A549 (cell line): ENCODE measurements around the gene ALKBH7. TPM values are rescaled to one million over a fixed set of nuclear protein-coding genes. Genes with fewer than 3 reads are reported as not detected.

Source experiments
- ATAC-seq, 2 experiments: fragments of 200-7000 bp in 1 of 2; fragments of >200 bp in 1 of 2; cut with Nextera tagmentation in 1 of 2; cut with Tn5 transposase in 1 of 2; 3 replicates each; pipeline versions ENCODE4 v1.8.0 to v1.9.1; 2018 to 2020; ENCODE audit warnings: mild to moderate bottlenecking in 1 of 2, moderate library complexity in 1 of 2
- CTCF ChIA-PET: fragments of 300-600 bp; sonication (Branson Sonifier 250); formaldehyde crosslinking; extraction: SDS; loops from one replicate; lab custom pipeline; 2021; ENCODE audit warnings: antibody characterized with exemption, inconsistent platforms; lab: Yijun Ruan, JAX
- POLR2A ChIA-PET: fragments of 350-600 bp; formaldehyde crosslinking; extraction: SDS; loops from one replicate; lab custom pipeline; 2021; ENCODE audit warnings: antibody characterized with exemption, inconsistent platforms; lab: Yijun Ruan, JAX
- DNase-seq, 2 experiments: peaks; one replicate each; pipeline versions ENCODE4 v3.0.0 to v3.0.0-alpha.2; 2011 to 2016; ENCODE audit warnings: low read depth in 1 of 2, low spot score in 1 of 2
- FAIRE-seq: peaks from 2 replicates; lab custom pipeline; 2011; peaks lifted over from hg19 to GRCh38; lab: Jason Lieb, UNC
- H3K27ac ChIP-seq, 2 experiments: fragments of >200 bp; sonication (Bioruptor Twin); formaldehyde crosslinking; 3 replicates each; pipeline ENCODE4 v1.5.1; 2016 to 2017
- H3K4me1 ChIP-seq: fragments of >200 bp; sonication (Bioruptor Twin); formaldehyde crosslinking; 3 replicates; pipeline ENCODE4 v1.6.1; 2016
- H3K4me2 ChIP-seq: fragments of >200 bp; sonication (Bioruptor Twin); formaldehyde crosslinking; 3 replicates; pipeline ENCODE4 v1.6.1; 2016
- H3K4me3 ChIP-seq: fragments of >200 bp; sonication (Bioruptor Twin); formaldehyde crosslinking; 3 replicates; pipeline ENCODE4 v1.5.1; 2016
- H3K9me3 ChIP-seq: fragments of >200 bp; sonication (Bioruptor Twin); formaldehyde crosslinking; 3 replicates; pipeline ENCODE4 v1.6.1; 2016
- CBX8 ChIP-seq: fragments of 200-600 bp; sonication (generic); IDR thresholded peaks from 2 replicates; pipeline ENCODE4 v1.6.1; 2016
- CEBPB ChIP-seq, 2 experiments: fragments of >200 bp in 1 of 2; sonication (Bioruptor Twin) in 1 of 2; formaldehyde crosslinking in 1 of 2; IDR thresholded peaks; 2 replicates each; pipeline ENCODE4 v1.6.1; 2012 to 2016
- CHD2 ChIP-seq: fragments of 150-350 bp; IDR thresholded peaks from 2 replicates; pipeline ENCODE4 v1.6.1; 2014; ENCODE audit warnings: low read length; ENCODE audit not compliant: partially characterized antibody
- CHD4 ChIP-seq: fragments of 200-600 bp; sonication (generic); IDR thresholded peaks from 2 replicates; pipeline ENCODE4 v1.6.1; 2016; ENCODE audit warnings: antibody characterized with exemption, mild to moderate bottlenecking, borderline replicate concordance
- EHF ChIP-seq: fragments of 250-450 bp; sonication (Bioruptor Pico); IDR thresholded peaks from 2 replicates; pipeline ENCODE4 v1.5.0; 2020; ENCODE audit warnings: mild to moderate bottlenecking
- EP300 ChIP-seq, 2 experiments: fragments of >200 bp; sonication (Bioruptor Twin); formaldehyde crosslinking; IDR thresholded peaks; 2 replicates in 1 of 2; 3 replicates in 1 of 2; pipeline ENCODE4 v1.6.1; 2016 to 2017
- FOSB ChIP-seq: fragments of 250-450 bp; sonication (Bioruptor Pico); IDR thresholded peaks from 2 replicates; pipeline ENCODE4 v1.5.0; 2020; ENCODE audit warnings: mild to moderate bottlenecking, moderate library complexity
- FOSL2 ChIP-seq, 2 experiments: fragments of 450-650 bp in 1 of 2; fragments of >200 bp in 1 of 2; sonication (Bioruptor Twin) in 1 of 2; formaldehyde crosslinking; IDR thresholded peaks; 2 replicates each; pipeline versions ENCODE4 v1.5.0 to v1.6.1; 2016 to 2020; ENCODE audit warnings: mild to moderate bottlenecking in 1 of 2, moderate library complexity in 1 of 2
- HDAC2 ChIP-seq: fragments of 200-600 bp; sonication (generic); IDR thresholded peaks from 2 replicates; pipeline ENCODE4 v1.6.1; 2016
- HEYL ChIP-seq: fragments of 250-450 bp; sonication (Bioruptor Pico); IDR thresholded peaks from 2 replicates; pipeline ENCODE4 v1.8.0; 2021; ENCODE audit warnings: mild to moderate bottlenecking, moderate library complexity
- HOXB5 ChIP-seq: fragments of 250-450 bp; sonication (Bioruptor Pico); IDR thresholded peaks from 2 replicates; pipeline ENCODE4 v1.5.0; 2020; ENCODE audit warnings: mild to moderate bottlenecking, moderate library complexity
- JUN ChIP-seq, 2 experiments: fragments of >200 bp; sonication (Bioruptor Twin); formaldehyde crosslinking; IDR thresholded peaks; 2 replicates in 1 of 2; 3 replicates in 1 of 2; pipeline ENCODE4 v1.6.1; 2016 to 2017
- JUNB ChIP-seq: fragments of >200 bp; sonication (Bioruptor Twin); formaldehyde crosslinking; IDR thresholded peaks from 2 replicates; pipeline ENCODE4 v1.6.1; 2016
- KDM1A ChIP-seq: fragments of 200-600 bp; sonication (generic); IDR thresholded peaks from 2 replicates; pipeline ENCODE4 v1.6.1; 2016; ENCODE audit warnings: low read depth, mild to moderate bottlenecking
- KDM5A ChIP-seq: fragments of 200-600 bp; sonication (generic); IDR thresholded peaks from 2 replicates; pipeline ENCODE4 v1.6.1; 2016; ENCODE audit warnings: antibody characterized with exemption, mild to moderate bottlenecking
- NPAS2 ChIP-seq: fragments of 250-450 bp; sonication (Bioruptor Pico); IDR thresholded peaks from 2 replicates; pipeline ENCODE4 v1.8.0; 2022; ENCODE audit warnings: mild to moderate bottlenecking, moderate library complexity, borderline replicate concordance
- NR3C1 ChIP-seq: fragments of >200 bp; sonication (Bioruptor Twin); formaldehyde crosslinking; IDR thresholded peaks from 3 replicates; pipeline ENCODE4 v1.6.1; 2017
- POLR2A ChIP-seq: IDR thresholded peaks from 2 replicates; pipeline ENCODE4 v1.6.1; 2012; ENCODE audit warnings: mild to moderate bottlenecking, low read length
- POLR2AphosphoS2 ChIP-seq: conservative IDR thresholded peaks from 2 replicates; pipeline ENCODE4 v1.6.1; 2012; ENCODE audit warnings: low read length, improper control_type of control experiment, inconsistent platforms
- RCOR1 ChIP-seq: fragments of 150-350 bp; IDR thresholded peaks from 2 replicates; pipeline ENCODE4 v1.6.1; 2014; ENCODE audit warnings: antibody characterized with exemption, low read length, low read depth
- SREBF2 ChIP-seq: fragments of 450-650 bp; IDR thresholded peaks from 2 replicates; pipeline ENCODE4 v1.6.1; 2014; ENCODE audit warnings: mild to moderate bottlenecking, moderate library complexity
- ZC3H11A ChIP-seq: fragments of 450-650 bp; IDR thresholded peaks from 2 replicates; pipeline ENCODE4 v1.6.1; 2014; ENCODE audit warnings: antibody characterized with exemption, mild to moderate bottlenecking
- ZFP36 ChIP-seq: fragments of 450-650 bp; IDR thresholded peaks from 2 replicates; pipeline ENCODE4 v1.6.1; 2014; ENCODE audit warnings: borderline replicate concordance; ENCODE audit not compliant: partially characterized antibody
- ZNF302 ChIP-seq: fragments of 250-450 bp; sonication (Bioruptor Pico); IDR thresholded peaks from 2 replicates; pipeline ENCODE4 v1.9.0; 2021; ENCODE audit warnings: inconsistent platforms, mild to moderate bottlenecking, moderate library complexity
- ZSCAN20 ChIP-seq: fragments of 250-450 bp; sonication (Bioruptor Pico); IDR thresholded peaks from 2 replicates; pipeline ENCODE4 v1.8.0; 2022; ENCODE audit warnings: mild to moderate bottlenecking, moderate library complexity
- WGBS: methylation state at CpG from one replicate; pipeline ENCODE4 v1.1.6; 2017; ENCODE audit errors: missing lambda C conversion rate; 5-methylcytosine and 5-hydroxymethylcytosine counted together
- polyA plus RNA-seq, 4 experiments: library from polyadenylated mRNA; depleted of rRNA in 3 of 4; stranded (reverse); fragments of >200 nt; fragmentation: RNase III in 1 of 4; extraction: RNeasy Plus Mini Kit Qiagen cat#74134 plus additional on column Dnase treatment in 1 of 4; gene quantifications; 2 replicates in 3 of 4; 3 replicates in 1 of 4; pipeline ENCODE4 v1.2.3, GENCODE V29; 2011 to 2017
- TF ChIP-seq, protein P1 (sequence below): fragments of 200-600 bp; sonication (generic); IDR thresholded peaks from 2 replicates; pipeline ENCODE4 v1.6.1; 2016; ENCODE audit warnings: antibody characterized with exemption, mild to moderate bottlenecking, moderate library complexity
- TF ChIP-seq, protein P2 (sequence below): fragments of >200 bp; sonication (Bioruptor Twin); formaldehyde crosslinking; IDR thresholded peaks from 2 replicates; pipeline ENCODE4 v1.6.1; 2016
- TF ChIP-seq, protein P3 (sequence below): IDR thresholded peaks from 2 replicates; pipeline ENCODE4 v1.6.1; 2012
- TF ChIP-seq, protein P4 (sequence below): IDR thresholded peaks from 2 replicates; pipeline ENCODE4 v1.6.1; 2012
- TF ChIP-seq, protein P5 (sequence below): fragments of >200 bp; sonication (Bioruptor Twin); formaldehyde crosslinking; IDR thresholded peaks from 3 replicates; pipeline ENCODE4 v1.6.1; 2016

The ALKBH7 gene
- polyA plus RNA-seq, 2 of the 4 experiments (the other 2 are of a cell fraction), result 10.2 to 18.1 TPM

DNA sequence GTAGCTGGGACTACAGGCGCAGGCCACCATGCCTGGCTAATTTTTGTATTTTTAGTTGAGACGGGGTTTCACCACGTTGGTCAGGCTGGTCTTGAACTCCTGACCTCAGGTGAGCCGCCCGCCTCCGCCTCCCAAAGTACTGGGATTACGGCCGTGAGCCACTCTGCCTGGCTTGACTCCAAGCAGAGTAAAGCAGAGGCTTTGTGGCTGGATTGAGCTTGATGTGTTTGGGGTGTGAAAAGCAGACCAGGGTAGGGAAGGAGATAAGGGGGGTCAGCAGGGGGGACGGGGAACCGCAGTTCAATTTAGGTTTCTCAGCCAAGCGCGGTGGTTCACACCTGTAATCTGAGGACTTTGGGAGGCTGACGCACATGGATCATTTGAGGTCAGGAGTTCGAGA lies 15.4 kb upstream of the ALKBH7 start:
- no peaks in the 10 kb centered on the region for H3K9me3 ChIP-seq
- no peak for FAIRE-seq
- H3K4me1 ChIP-seq, result peaks cover under 1% of the 10 kb centered on the region; the same call in 1 of the 3 replicates
- H3K27ac ChIP-seq, result no peak overlapping the region
- 81% methylated on average over 14 of the region's 14 CpGs for WGBS
- H3K4me2 ChIP-seq, result no peak overlapping the region
- TF ChIP-seq ZSCAN20 (CRISPR knock-in tag), result no peak
- no peak for TF ChIP-seq CHD2
- TF ChIP-seq CBX8, result no peak
- no peak for TF ChIP-seq POLR2A
- no peak for TF ChIP-seq KDM5A
- TF ChIP-seq, protein P1, sequence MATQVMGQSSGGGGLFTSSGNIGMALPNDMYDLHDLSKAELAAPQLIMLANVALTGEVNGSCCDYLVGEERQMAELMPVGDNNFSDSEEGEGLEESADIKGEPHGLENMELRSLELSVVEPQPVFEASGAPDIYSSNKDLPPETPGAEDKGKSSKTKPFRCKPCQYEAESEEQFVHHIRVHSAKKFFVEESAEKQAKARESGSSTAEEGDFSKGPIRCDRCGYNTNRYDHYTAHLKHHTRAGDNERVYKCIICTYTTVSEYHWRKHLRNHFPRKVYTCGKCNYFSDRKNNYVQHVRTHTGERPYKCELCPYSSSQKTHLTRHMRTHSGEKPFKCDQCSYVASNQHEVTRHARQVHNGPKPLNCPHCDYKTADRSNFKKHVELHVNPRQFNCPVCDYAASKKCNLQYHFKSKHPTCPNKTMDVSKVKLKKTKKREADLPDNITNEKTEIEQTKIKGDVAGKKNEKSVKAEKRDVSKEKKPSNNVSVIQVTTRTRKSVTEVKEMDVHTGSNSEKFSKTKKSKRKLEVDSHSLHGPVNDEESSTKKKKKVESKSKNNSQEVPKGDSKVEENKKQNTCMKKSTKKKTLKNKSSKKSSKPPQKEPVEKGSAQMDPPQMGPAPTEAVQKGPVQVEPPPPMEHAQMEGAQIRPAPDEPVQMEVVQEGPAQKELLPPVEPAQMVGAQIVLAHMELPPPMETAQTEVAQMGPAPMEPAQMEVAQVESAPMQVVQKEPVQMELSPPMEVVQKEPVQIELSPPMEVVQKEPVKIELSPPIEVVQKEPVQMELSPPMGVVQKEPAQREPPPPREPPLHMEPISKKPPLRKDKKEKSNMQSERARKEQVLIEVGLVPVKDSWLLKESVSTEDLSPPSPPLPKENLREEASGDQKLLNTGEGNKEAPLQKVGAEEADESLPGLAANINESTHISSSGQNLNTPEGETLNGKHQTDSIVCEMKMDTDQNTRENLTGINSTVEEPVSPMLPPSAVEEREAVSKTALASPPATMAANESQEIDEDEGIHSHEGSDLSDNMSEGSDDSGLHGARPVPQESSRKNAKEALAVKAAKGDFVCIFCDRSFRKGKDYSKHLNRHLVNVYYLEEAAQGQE, result no peak
- TF ChIP-seq, protein P2, sequence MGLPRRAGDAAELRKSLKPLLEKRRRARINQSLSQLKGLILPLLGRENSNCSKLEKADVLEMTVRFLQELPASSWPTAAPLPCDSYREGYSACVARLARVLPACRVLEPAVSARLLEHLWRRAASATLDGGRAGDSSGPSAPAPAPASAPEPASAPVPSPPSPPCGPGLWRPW, result no peak
- TF ChIP-seq FOSB (CRISPR knock-in tag), result no peak
- TF ChIP-seq, protein P3, sequence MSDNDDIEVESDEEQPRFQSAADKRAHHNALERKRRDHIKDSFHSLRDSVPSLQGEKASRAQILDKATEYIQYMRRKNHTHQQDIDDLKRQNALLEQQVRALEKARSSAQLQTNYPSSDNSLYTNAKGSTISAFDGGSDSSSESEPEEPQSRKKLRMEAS, result no peak
- TF ChIP-seq ZFP36, result no peak
- TF ChIP-seq, protein P4, sequence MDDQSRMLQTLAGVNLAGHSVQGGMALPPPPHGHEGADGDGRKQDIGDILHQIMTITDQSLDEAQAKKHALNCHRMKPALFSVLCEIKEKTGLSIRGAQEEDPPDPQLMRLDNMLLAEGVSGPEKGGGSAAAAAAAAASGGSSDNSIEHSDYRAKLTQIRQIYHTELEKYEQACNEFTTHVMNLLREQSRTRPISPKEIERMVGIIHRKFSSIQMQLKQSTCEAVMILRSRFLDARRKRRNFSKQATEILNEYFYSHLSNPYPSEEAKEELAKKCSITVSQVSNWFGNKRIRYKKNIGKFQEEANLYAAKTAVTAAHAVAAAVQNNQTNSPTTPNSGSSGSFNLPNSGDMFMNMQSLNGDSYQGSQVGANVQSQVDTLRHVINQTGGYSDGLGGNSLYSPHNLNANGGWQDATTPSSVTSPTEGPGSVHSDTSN, result no peak
- no peak for TF ChIP-seq ZC3H11A
- TF ChIP-seq, protein P5, sequence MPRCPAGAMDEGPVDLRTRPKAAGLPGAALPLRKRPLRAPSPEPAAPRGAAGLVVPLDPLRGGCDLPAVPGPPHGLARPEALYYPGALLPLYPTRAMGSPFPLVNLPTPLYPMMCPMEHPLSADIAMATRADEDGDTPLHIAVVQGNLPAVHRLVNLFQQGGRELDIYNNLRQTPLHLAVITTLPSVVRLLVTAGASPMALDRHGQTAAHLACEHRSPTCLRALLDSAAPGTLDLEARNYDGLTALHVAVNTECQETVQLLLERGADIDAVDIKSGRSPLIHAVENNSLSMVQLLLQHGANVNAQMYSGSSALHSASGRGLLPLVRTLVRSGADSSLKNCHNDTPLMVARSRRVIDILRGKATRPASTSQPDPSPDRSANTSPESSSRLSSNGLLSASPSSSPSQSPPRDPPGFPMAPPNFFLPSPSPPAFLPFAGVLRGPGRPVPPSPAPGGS, result no peak
- no peak for TF ChIP-seq POLR2AphosphoS2
- TF ChIP-seq KDM1A, result no peak
- no peak for TF ChIP-seq JUNB
- no peak for TF ChIP-seq CEBPB (IDR thresholded peaks at IDR 0.05)
- TF ChIP-seq JUN (IDR thresholded peaks at IDR 0.05), result no peak
- no peak for TF ChIP-seq HOXB5 (CRISPR knock-in tag)
- TF ChIP-seq, all 56 proteins: peak for 0
- ChIA-PET POLR2A (interaction anchor here (0.7 to 0.9 kb wide), 2 partner anchors 15 to 139 kb away, joined by 3 to 4 read pairs; partner anchors contain the start of gene ALKBH7), CTCF (interaction anchor here (1.6 kb wide), 1 partner anchor 310 kb away, joined by 4 read pairs; no protein-coding TSS in a partner anchor)
- no peak overlapping the region for H3K4me3 ChIP-seq
- DNase-seq, result no peak
- ATAC-seq, result no peak

DNA sequence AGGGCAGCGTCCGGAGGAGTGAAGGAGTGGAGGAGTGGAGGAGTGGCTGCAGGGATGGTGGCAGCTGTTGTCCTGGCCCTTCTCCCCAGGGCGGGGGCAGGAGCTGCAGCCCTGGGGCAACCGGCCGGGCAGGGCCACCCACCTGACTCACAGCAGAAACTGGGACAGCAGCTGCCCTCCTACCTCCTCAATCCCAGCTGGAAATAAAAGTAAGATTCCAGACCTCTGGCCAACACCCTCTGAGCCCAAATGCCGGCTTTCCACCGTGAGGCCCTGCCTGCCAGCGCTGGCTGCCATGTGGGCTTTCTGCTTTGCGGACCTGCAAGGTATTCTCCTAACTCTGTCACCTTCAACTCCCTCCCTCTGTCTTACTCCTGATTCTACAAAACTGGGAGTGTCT lies 14.6 kb upstream of the ALKBH7 start:
- whole genome bisulfite sequencing, result 88% methylated on average over 6 of the region's 9 CpGs
- POLR2A ChIA-PET, result interaction anchor here (0.9 kb wide), 1 partner anchor 15 kb away, joined by 3 read pairs; the partner anchor contains the start of gene ALKBH7
- no peak for FAIRE-seq
- no peak for DNase-seq
- CTCF ChIA-PET, result interaction anchor here (0.6 to 1.6 kb wide), 3 partner anchors 139 to 554 kb away, joined by 3 to 4 read pairs (median 3); no protein-coding TSS in a partner anchor
- ATAC-seq, result no peak
- H3K9me3 ChIP-seq, result no peaks in the 10 kb centered on the region
- peaks cover 7% of the 10 kb centered on the region; the same call in 1 of the 3 replicates for H3K4me1 ChIP-seq
- H3K4me2 ChIP-seq, result no peak overlapping the region
- H3K27ac ChIP-seq, result no peak overlapping the region
- TF ChIP-seq NPAS2 (CRISPR knock-in tag) (no peak), HEYL (CRISPR knock-in tag) (no peak), ZNF302 (CRISPR knock-in tag) (no peak), KDM1A (no peak), CBX8 (no peak), NR3C1 (no peak), HDAC2 (no peak), EP300 (IDR thresholded peaks at IDR 0.05) (no peak), CEBPB (IDR thresholded peaks at IDR 0.05) (no peak), SREBF2 (no peak), FOSL2 (IDR thresholded peaks at IDR 0.05) (no peak), FOSL2 (CRISPR knock-in tag; IDR thresholded peaks at IDR 0.05) (no peak), RCOR1 (no peak), CHD4 (no peak), CHD2 (no peak), EHF (CRISPR knock-in tag) (no peak)
- TF ChIP-seq, protein P5, result no peak
- TF ChIP-seq, protein P4, result no peak
- TF ChIP-seq, all 56 proteins: peak for 0
- H3K4me3 ChIP-seq, result no peak overlapping the region
